ENCODE measurements around the gene NMT2. TPM values are rescaled to one million over a fixed set of nuclear protein-coding genes. Genes with fewer than 3 reads are reported as not detected.

The NMT2 gene
- total RNA-seq, 4 donors from 2014 or later, result 57.5 to 102 (median 76.6) TPM

DNA sequence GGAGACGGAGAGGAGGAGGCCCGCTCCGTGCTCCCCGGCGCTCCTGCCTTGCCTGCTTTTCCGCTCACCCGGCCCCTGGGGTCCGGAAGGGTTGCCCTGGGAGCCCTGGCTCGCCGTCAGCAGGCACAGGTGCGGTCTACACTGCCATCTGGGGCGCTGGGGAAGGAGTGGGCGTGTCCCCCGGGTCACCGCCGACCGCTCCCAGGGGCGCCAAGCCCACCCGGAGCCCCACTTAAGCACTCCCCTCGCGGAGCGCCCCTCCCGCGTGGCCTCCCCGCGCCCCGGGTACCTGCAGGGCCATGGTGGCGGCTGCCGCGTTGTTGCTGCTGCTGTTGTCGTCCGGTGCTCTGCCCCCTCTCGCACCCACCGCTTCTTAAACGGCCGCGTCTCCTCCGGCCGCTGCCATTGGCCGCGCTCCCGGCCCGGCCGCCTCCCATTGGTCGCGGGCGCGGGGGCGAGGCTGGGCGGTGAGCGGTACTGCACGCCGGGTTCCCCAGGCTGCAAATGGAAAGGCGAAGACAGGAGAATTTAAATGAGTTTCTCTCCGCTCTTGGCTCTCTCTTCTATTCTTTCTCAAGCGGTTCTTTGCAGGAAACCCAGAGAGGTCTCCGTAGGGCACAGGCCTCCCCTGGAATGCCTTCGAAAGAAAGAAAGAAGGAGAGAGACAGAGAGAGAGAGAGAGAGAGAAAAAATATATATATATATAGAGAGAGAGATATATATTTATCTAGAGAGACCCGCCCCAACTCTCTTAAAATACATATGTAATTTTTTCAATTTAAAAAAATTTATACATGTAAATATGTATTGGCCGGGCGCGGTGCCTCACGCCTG is 79.8 kb downstream of the NMT2 start, which contains the start of gene ACBD7:
TSS of gene ACBD7 (minus strand) at position 349 of the 834 bp plus-strand sequence. CDS start at position 301, 48 bp downstream.
- TF ChIP-seq, protein P1, sequence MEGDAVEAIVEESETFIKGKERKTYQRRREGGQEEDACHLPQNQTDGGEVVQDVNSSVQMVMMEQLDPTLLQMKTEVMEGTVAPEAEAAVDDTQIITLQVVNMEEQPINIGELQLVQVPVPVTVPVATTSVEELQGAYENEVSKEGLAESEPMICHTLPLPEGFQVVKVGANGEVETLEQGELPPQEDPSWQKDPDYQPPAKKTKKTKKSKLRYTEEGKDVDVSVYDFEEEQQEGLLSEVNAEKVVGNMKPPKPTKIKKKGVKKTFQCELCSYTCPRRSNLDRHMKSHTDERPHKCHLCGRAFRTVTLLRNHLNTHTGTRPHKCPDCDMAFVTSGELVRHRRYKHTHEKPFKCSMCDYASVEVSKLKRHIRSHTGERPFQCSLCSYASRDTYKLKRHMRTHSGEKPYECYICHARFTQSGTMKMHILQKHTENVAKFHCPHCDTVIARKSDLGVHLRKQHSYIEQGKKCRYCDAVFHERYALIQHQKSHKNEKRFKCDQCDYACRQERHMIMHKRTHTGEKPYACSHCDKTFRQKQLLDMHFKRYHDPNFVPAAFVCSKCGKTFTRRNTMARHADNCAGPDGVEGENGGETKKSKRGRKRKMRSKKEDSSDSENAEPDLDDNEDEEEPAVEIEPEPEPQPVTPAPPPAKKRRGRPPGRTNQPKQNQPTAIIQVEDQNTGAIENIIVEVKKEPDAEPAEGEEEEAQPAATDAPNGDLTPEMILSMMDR (IDR thresholded peaks at IDR 0.05; ENCODE audit: low read depth), result no peak

DNA sequence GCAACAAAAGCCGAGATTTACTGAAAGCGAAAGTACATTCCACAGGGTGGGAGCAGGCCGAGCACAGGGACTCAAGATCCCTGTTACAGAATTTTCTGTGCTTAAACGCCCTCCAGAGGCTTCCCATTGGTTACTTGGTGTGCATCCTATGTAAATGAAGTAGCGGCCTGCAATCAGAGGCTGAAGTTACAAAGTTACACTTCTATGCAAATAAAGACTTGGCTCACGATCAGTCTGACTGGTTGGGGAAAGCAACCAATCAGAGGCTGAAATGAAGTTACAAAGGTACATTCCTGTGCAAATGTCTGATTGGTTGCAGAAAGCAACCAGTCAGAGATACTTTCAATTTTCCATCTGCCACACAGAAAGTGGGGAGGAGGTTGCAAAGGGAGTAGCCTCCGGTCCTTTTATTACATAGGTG is 84.0 kb downstream of the NMT2 start:
- TF ChIP-seq, protein P1 (IDR thresholded peaks at IDR 0.05; ENCODE audit: low read depth), result no peak

DNA sequence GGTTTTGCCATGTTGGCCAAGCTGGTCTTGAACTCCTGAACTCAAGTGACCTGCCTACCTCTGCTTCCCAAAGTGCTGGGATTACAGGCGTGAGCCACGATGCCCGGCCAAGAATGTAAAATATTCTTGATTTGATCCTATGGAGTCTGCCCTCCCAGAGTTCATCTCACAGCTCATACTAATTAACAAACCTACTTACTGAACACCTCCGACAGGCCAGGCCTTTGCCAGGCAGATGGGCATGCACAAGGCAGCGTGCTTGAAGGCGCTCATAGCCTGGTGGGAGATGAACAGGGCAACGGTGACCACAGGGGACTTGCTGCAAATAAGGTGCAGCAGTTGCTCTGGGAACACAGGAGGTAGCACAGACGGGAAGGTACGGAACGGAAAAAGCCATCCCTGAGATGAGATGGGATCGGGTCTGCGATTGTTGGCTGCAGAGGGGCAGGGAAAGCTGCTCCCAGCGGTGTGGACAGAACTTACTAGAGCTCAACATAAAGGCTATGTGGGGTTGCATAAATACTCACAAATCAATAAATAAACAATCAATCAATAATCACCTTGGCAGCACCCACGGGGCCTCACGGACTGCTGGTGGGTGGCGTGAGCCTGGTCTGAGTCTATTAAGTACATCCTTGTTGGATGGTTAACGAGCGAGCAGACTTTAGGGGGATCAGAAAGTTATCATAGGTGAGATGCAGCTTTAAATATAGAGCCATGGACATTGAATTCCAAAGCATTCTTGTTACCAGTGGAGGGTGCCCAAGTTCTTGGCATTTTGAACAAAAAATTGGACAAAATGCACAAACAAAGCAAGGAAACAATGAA is 84.6 kb downstream of the NMT2 start:
- TF ChIP-seq, protein P1 (IDR thresholded peaks at IDR 0.05; ENCODE audit: low read depth), result no peak

DNA sequence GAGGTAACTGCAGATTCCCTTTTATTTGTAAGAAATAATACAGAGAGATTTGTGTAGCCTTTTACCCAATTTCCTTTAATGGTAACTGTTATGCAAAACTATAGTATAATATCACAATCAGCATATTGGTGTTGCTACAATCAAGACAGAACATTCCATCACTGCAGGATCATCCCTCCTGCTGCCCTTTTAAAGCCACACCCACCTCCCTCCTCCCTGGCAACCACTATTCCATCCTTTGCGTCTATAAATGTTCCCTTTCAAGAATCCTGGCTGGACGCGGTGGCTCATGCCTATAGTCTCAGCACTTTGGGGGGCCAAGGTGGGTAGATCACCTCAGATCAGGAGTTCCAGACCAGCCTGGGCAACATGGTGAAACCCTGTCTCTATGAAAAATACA is 93.1 kb downstream of the NMT2 start:
- TF ChIP-seq, protein P1 (IDR thresholded peaks at IDR 0.05; ENCODE audit: low read depth), result no peak

DNA sequence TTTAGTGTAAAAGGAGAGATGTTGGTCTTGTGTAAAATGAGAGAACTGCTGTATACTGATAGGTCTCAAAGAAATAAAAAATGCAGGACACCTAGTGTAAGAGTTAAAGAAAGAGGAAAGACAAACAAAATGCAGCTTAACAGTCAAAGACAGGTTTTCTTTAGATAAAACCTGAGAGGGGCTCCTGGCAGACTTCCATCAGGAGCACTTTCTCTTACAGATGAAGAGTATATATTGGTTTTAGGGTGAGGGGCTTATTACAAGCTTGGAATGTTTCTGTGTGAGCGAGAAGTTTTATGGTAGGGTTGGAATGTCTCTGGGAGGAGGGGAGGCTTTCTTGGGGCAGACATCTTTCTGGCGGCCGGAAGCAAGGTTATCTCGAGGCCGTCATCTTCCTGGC is 96.1 kb downstream of the NMT2 start:
- TF ChIP-seq, protein P1 (IDR thresholded peaks at IDR 0.05; ENCODE audit: low read depth), result no peak

DNA sequence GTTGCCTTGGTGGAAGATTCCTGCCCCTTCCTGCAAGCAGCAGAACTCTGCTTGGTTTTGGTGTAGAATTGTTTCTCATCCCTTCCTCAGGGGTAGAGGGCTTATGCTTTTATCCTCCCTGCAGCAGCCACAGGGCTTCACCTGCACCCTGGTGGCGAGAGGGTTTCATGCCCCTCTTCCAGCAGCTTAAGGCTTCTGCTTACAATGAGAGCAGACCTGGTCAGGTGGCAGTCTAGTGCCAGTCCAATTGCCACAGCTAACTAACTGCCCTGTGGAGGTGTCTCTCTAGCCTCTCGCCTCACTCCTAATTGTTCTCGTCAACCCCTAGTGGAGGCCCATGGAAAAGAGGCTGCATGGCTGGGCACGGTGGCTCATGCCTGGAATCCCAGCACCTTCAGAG is 99.3 kb downstream of the NMT2 start:
- TF ChIP-seq, protein P1 (IDR thresholded peaks at IDR 0.05; ENCODE audit: low read depth), result no peak

DNA sequence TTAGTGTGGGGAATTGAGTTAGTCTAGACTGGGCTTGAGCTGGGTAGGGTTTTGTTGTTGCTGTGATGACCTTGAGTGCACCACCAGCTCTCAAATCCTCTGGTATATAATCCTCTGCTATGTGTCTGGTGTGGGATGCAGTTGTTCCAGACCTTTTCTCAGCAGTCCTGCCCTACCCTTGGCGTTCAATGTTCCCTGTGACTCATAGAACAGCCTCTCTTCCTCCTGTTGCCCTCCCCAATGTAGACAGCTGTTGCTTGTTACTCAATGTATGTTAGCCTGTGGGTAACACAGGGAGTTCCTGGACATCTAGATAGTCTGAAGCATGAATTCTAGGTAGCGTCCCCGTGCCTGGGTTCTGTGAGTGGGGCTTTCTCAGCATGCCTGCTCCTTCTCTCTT is 99.7 kb downstream of the NMT2 start:
- TF ChIP-seq, protein P1 (IDR thresholded peaks at IDR 0.05; ENCODE audit: low read depth), result no peak

All from subcutaneous adipose tissue (tissue), 4 donors.